A549 (cell line): Measurements from ENCODE around the gene PMEL. TPM values are rescaled to one million over a fixed set of nuclear protein-coding genes. Genes with fewer than 3 reads are reported as not detected.

ENCODE experiments used
- ATAC-seq, 2 experiments: fragments of 200-7000 bp in 1 of 2; fragments of >200 bp in 1 of 2; cut with Nextera tagmentation in 1 of 2; cut with Tn5 transposase in 1 of 2; 3 replicates each; pipeline versions ENCODE4 v1.8.0 to v1.9.1; 2018 to 2020; ENCODE audit warnings: mild to moderate bottlenecking in 1 of 2, moderate library complexity in 1 of 2
- CTCF ChIA-PET: fragments of 300-600 bp; sonication (Branson Sonifier 250); formaldehyde crosslinking; extraction: SDS; loops from one replicate; lab custom pipeline; 2021; ENCODE audit warnings: antibody characterized with exemption, inconsistent platforms; lab: Yijun Ruan, JAX
- POLR2A ChIA-PET: fragments of 350-600 bp; formaldehyde crosslinking; extraction: SDS; loops from one replicate; lab custom pipeline; 2021; ENCODE audit warnings: antibody characterized with exemption, inconsistent platforms; lab: Yijun Ruan, JAX
- DNase-seq, 2 experiments: peaks; one replicate each; pipeline versions ENCODE4 v3.0.0 to v3.0.0-alpha.2; 2011 to 2016; ENCODE audit warnings: low read depth in 1 of 2, low spot score in 1 of 2
- FAIRE-seq: peaks from 2 replicates; lab custom pipeline; 2011; peaks lifted over from hg19 to GRCh38; lab: Jason Lieb, UNC
- H3K27ac ChIP-seq, 2 experiments: fragments of >200 bp; sonication (Bioruptor Twin); formaldehyde crosslinking; 3 replicates each; pipeline ENCODE4 v1.5.1; 2016 to 2017
- H3K4me1 ChIP-seq: fragments of >200 bp; sonication (Bioruptor Twin); formaldehyde crosslinking; 3 replicates; pipeline ENCODE4 v1.6.1; 2016
- H3K4me2 ChIP-seq: fragments of >200 bp; sonication (Bioruptor Twin); formaldehyde crosslinking; 3 replicates; pipeline ENCODE4 v1.6.1; 2016
- H3K4me3 ChIP-seq: fragments of >200 bp; sonication (Bioruptor Twin); formaldehyde crosslinking; 3 replicates; pipeline ENCODE4 v1.5.1; 2016
- H3K9me3 ChIP-seq: fragments of >200 bp; sonication (Bioruptor Twin); formaldehyde crosslinking; 3 replicates; pipeline ENCODE4 v1.6.1; 2016
- CEBPB ChIP-seq, 2 experiments: fragments of >200 bp in 1 of 2; sonication (Bioruptor Twin) in 1 of 2; formaldehyde crosslinking in 1 of 2; IDR thresholded peaks; 2 replicates each; pipeline ENCODE4 v1.6.1; 2012 to 2016
- CHD4 ChIP-seq: fragments of 200-600 bp; sonication (generic); IDR thresholded peaks from 2 replicates; pipeline ENCODE4 v1.6.1; 2016; ENCODE audit warnings: antibody characterized with exemption, mild to moderate bottlenecking, borderline replicate concordance
- EHMT2 ChIP-seq: fragments of 200-600 bp; sonication (generic); IDR thresholded peaks from 2 replicates; pipeline ENCODE4 v1.6.1; 2016; ENCODE audit warnings: antibody characterized with exemption, low read depth, mild to moderate bottlenecking, moderate library complexity
- ESRRA ChIP-seq: fragments of 150-350 bp; IDR thresholded peaks from 2 replicates; pipeline ENCODE4 v1.6.1; 2014; ENCODE audit warnings: mild to moderate bottlenecking, low read length, borderline replicate concordance
- FOXS1 ChIP-seq: fragments of 250-450 bp; sonication (Bioruptor Pico); IDR thresholded peaks from 2 replicates; pipeline ENCODE4 v1.5.0; 2020; ENCODE audit warnings: mild to moderate bottlenecking, moderate library complexity
- HMGXB4 ChIP-seq: fragments of 250-450 bp; sonication (Bioruptor Pico); IDR thresholded peaks from 2 replicates; pipeline ENCODE4 v1.5.0; 2021; ENCODE audit warnings: mild to moderate bottlenecking, moderate library complexity, borderline replicate concordance
- JUN ChIP-seq, 2 experiments: fragments of >200 bp; sonication (Bioruptor Twin); formaldehyde crosslinking; IDR thresholded peaks; 2 replicates in 1 of 2; 3 replicates in 1 of 2; pipeline ENCODE4 v1.6.1; 2016 to 2017
- MAFK ChIP-seq: fragments of 450-650 bp; IDR thresholded peaks from 2 replicates; pipeline ENCODE4 v1.6.1; 2014; ENCODE audit not compliant: partially characterized antibody
- MAX ChIP-seq: IDR thresholded peaks from 2 replicates; pipeline ENCODE4 v1.6.1; 2012
- NFE2L2 ChIP-seq: fragments of 150-350 bp; conservative IDR thresholded peaks from 2 replicates; pipeline ENCODE4 v1.6.1; 2014; ENCODE audit warnings: low read length
- RAD21 ChIP-seq, 2 experiments: fragments of >200 bp in 1 of 2; sonication (Bioruptor Twin) in 1 of 2; formaldehyde crosslinking in 1 of 2; IDR thresholded peaks in 1 of 2; conservative IDR thresholded peaks in 1 of 2; 2 replicates in 1 of 2; 3 replicates in 1 of 2; pipeline ENCODE4 v1.6.1; 2012 to 2018; ENCODE audit warnings: inconsistent platforms in 1 of 2
- RARB ChIP-seq: fragments of 250-450 bp; sonication (Bioruptor Pico); IDR thresholded peaks from 2 replicates; pipeline ENCODE4 v1.8.0; 2021; ENCODE audit warnings: mild to moderate bottlenecking, moderate library complexity
- RCOR1 ChIP-seq: fragments of 150-350 bp; IDR thresholded peaks from 2 replicates; pipeline ENCODE4 v1.6.1; 2014; ENCODE audit warnings: antibody characterized with exemption, low read length, low read depth
- RNF2 ChIP-seq: fragments of 200-600 bp; sonication (generic); IDR thresholded peaks from 2 replicates; pipeline ENCODE4 v1.6.1; 2016; ENCODE audit warnings: low read depth, mild to moderate bottlenecking, antibody characterized with exemption, moderate library complexity, borderline replicate concordance
- SMC3 ChIP-seq: fragments of >200 bp; sonication (Bioruptor Twin); formaldehyde crosslinking; IDR thresholded peaks from 3 replicates; pipeline ENCODE4 v1.6.1; 2018; ENCODE audit warnings: inconsistent platforms
- TP53 ChIP-seq: fragments of 250-450 bp; sonication (Bioruptor Pico); IDR thresholded peaks from 2 replicates; pipeline ENCODE4 v1.5.0; 2021; ENCODE audit warnings: mild to moderate bottlenecking, moderate library complexity
- ZFP36 ChIP-seq: fragments of 450-650 bp; IDR thresholded peaks from 2 replicates; pipeline ENCODE4 v1.6.1; 2014; ENCODE audit warnings: borderline replicate concordance; ENCODE audit not compliant: partially characterized antibody
- ZSCAN20 ChIP-seq: fragments of 250-450 bp; sonication (Bioruptor Pico); IDR thresholded peaks from 2 replicates; pipeline ENCODE4 v1.8.0; 2022; ENCODE audit warnings: mild to moderate bottlenecking, moderate library complexity
- WGBS: methylation state at CpG from one replicate; pipeline ENCODE4 v1.1.6; 2017; ENCODE audit errors: missing lambda C conversion rate; 5-methylcytosine and 5-hydroxymethylcytosine counted together
- polyA plus RNA-seq, 4 experiments: library from polyadenylated mRNA; depleted of rRNA in 3 of 4; stranded (reverse); fragments of >200 nt; fragmentation: RNase III in 1 of 4; extraction: RNeasy Plus Mini Kit Qiagen cat#74134 plus additional on column Dnase treatment in 1 of 4; gene quantifications; 2 replicates in 3 of 4; 3 replicates in 1 of 4; pipeline ENCODE4 v1.2.3, GENCODE V29; 2011 to 2017

Gene PMEL
- polyA plus RNA-seq, 2 of the 4 experiments (the other 2 are of a cell fraction), result 1.4 to 2.2 TPM

GRCh38 chr12:55934773-55935172 lies 31.1 kb downstream of the PMEL start (continued):
- TF ChIP-seq ZFP36 (no peak), EHMT2 (no peak)
- TF ChIP-seq, all 56 proteins: peak for 0

- H3K4me1 ChIP-seq, result peaks cover 33% of the 10 kb centered on the region
- TF ChIP-seq RAD21 (conservative IDR thresholded peaks at IDR 0.05 in 1 of 2, IDR thresholded peaks at IDR 0.05 in 1 of 2) (no peak), HMGXB4 (CRISPR knock-in tag) (no peak), MAX (no peak), MAFK (no peak), JUN (IDR thresholded peaks at IDR 0.05) (no peak), SMC3 (no peak), ZSCAN20 (CRISPR knock-in tag) (no peak), EHMT2 (no peak), RCOR1 (no peak), RARB (CRISPR knock-in tag) (no peak)
- TF ChIP-seq, all 56 proteins: peak for 0
- FAIRE-seq, result no peak
- no peak overlapping the region for H3K4me3 ChIP-seq
- H3K27ac ChIP-seq, result peak overlapping the region; percentile 74 to 88; a peak in 4 of 6 replicates
- H3K9me3 ChIP-seq, result no peaks in the 10 kb centered on the region
- ATAC-seq, result no peak
- ChIA-PET POLR2A (interaction anchor here (0.7 to 1.6 kb wide), 5 partner anchors 104 to 288 kb away, joined by 3 to 7 read pairs (median 3); partner anchors contain the start of genes CD63, DNAJC14, ORMDL2 and RNF41), CTCF (interaction anchor here (0.9 to 15.2 kb wide), 12 partner anchors 8 to 228 kb away, joined by 3 to 179 read pairs (median 6); partner anchors contain the start of genes PYM1 and RAB5B)
- H3K4me2 ChIP-seq, result peak overlapping the region; percentile 79
- DNase-seq, result no peak
- WGBS, result 100% methylated on average over 1 of the region's 1 CpG
These were observed 31.8 kb downstream of the PMEL start for GRCh38 chr12:55933799-55934742.

- H3K4me2 ChIP-seq, result peak overlapping the region; percentile 79
- ChIA-PET POLR2A (interaction anchor here (0.7 to 1.7 kb wide), 4 partner anchors 104 to 204 kb away, joined by 3 to 7 read pairs (median 4); partner anchors contain the start of genes CD63, DNAJC14, ORMDL2 and SARNP), CTCF (interaction anchor here (0.9 to 15.2 kb wide), 10 partner anchors 12 to 196 kb away, joined by 3 to 179 read pairs (median 6); partner anchors contain the start of gene RAB5B)
- no peak for TF ChIP-seq RAD21 (conservative IDR thresholded peaks at IDR 0.05 in 1 of 2, IDR thresholded peaks at IDR 0.05 in 1 of 2)
- no peak for TF ChIP-seq RNF2
- no peak for TF ChIP-seq ESRRA
- TF ChIP-seq FOXS1 (CRISPR knock-in tag), result no peak
- no peak for TF ChIP-seq NFE2L2
- TF ChIP-seq EHMT2, result no peak
- TF ChIP-seq RCOR1, result no peak
- TF ChIP-seq ZSCAN20 (CRISPR knock-in tag), result no peak
- no peak for TF ChIP-seq CHD4
- TF ChIP-seq TP53 (CRISPR knock-in tag), result no peak
- no peak for TF ChIP-seq CEBPB (IDR thresholded peaks at IDR 0.05)
- H3K4me3 ChIP-seq, result no peak overlapping the region
- DNase-seq (peak; percentile 41 to 53), ATAC-seq (0 out of 6 replicates have a peak, but pooled peaks of 1 of the 2 experiments have one; percentile 3), FAIRE-seq (no peak)
- H3K27ac ChIP-seq, result peak overlapping the region; percentile 74 to 88; a peak in 4 of 6 replicates
- peaks cover 38% of the 10 kb centered on the region for H3K4me1 ChIP-seq
- WGBS, result 41% methylated on average over 7 of the region's 7 CpGs
- H3K9me3 ChIP-seq, result no peaks in the 10 kb centered on the region
These were observed 32.6 kb downstream of the PMEL start for GRCh38 chr12:55933169-55933798.
